ENCODE data around the gene CA5A. TPM values are rescaled to one million over a fixed set of nuclear protein-coding genes. Genes with fewer than 3 reads are reported as not detected.

The CA5A gene
- total RNA-seq, 1 donor from 2014 or later: 0.06 TPM

- intact Hi-C loops (cut with DNase I): no loop called here
- Histone ChIP-seq H3K27me3 (ENCODE audit: low read depth) (peaks cover under 1% of the 10 kb centered on the region), H3K9me3 (no peaks in the 10 kb centered on the region), H3K4me1 (peaks cover 38% of the 10 kb centered on the region), H3K36me3 (no peaks in the 10 kb centered on the region), H3K27ac (peak overlapping the region; percentile 80), H3K4me3 (no peak overlapping the region)
- TF ChIP-seq, protein P1, sequence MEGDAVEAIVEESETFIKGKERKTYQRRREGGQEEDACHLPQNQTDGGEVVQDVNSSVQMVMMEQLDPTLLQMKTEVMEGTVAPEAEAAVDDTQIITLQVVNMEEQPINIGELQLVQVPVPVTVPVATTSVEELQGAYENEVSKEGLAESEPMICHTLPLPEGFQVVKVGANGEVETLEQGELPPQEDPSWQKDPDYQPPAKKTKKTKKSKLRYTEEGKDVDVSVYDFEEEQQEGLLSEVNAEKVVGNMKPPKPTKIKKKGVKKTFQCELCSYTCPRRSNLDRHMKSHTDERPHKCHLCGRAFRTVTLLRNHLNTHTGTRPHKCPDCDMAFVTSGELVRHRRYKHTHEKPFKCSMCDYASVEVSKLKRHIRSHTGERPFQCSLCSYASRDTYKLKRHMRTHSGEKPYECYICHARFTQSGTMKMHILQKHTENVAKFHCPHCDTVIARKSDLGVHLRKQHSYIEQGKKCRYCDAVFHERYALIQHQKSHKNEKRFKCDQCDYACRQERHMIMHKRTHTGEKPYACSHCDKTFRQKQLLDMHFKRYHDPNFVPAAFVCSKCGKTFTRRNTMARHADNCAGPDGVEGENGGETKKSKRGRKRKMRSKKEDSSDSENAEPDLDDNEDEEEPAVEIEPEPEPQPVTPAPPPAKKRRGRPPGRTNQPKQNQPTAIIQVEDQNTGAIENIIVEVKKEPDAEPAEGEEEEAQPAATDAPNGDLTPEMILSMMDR (IDR thresholded peaks at IDR 0.05): no peak
- no peak for ATAC-seq
- DNase-seq: no peak
These were observed 79.5 kb downstream of the CA5A start for GRCh38 chr16:87856791-87857228.

GRCh38 chr16:87855852-87856715 is 80.2 kb downstream of the CA5A start:
- intact Hi-C loops (cut with DNase I): no loop called here
- H3K4me3 ChIP-seq: peak overlapping the region; percentile 23

GRCh38 chr16:87854907-87855683 is 81.2 kb downstream of the CA5A start:
- ATAC-seq (no peak), DNase-seq (no peak)
- intact Hi-C loops (cut with DNase I): no loop called here
- Histone ChIP-seq H3K36me3 (peaks cover 12% of the 10 kb centered on the region), H3K9me3 (no peaks in the 10 kb centered on the region), H3K4me3 (peak overlapping the region; percentile 23), H3K27ac (peak overlapping the region; percentile 80), H3K27me3 (ENCODE audit: low read depth) (peaks cover 5% of the 10 kb centered on the region), H3K4me1 (peaks cover 45% of the 10 kb centered on the region)
- TF ChIP-seq, protein P1 (IDR thresholded peaks at IDR 0.05): no peak

More at GRCh38 chr16:87855852-87856715, 80.2 kb downstream of the CA5A start:
- no peaks in the 10 kb centered on the region for H3K9me3 ChIP-seq
- DNase-seq (peak; percentile 82), ATAC-seq (peak; percentile 22 to 56)
- peaks cover 38% of the 10 kb centered on the region for H3K4me1 ChIP-seq
- peaks cover 5% of the 10 kb centered on the region for H3K27me3 ChIP-seq (ENCODE audit: low read depth)
- TF ChIP-seq, protein P1 (IDR thresholded peaks at IDR 0.05): no peak
- H3K36me3 ChIP-seq: peaks cover 5% of the 10 kb centered on the region
- peak overlapping the region; percentile 80 for H3K27ac ChIP-seq

DNA sequence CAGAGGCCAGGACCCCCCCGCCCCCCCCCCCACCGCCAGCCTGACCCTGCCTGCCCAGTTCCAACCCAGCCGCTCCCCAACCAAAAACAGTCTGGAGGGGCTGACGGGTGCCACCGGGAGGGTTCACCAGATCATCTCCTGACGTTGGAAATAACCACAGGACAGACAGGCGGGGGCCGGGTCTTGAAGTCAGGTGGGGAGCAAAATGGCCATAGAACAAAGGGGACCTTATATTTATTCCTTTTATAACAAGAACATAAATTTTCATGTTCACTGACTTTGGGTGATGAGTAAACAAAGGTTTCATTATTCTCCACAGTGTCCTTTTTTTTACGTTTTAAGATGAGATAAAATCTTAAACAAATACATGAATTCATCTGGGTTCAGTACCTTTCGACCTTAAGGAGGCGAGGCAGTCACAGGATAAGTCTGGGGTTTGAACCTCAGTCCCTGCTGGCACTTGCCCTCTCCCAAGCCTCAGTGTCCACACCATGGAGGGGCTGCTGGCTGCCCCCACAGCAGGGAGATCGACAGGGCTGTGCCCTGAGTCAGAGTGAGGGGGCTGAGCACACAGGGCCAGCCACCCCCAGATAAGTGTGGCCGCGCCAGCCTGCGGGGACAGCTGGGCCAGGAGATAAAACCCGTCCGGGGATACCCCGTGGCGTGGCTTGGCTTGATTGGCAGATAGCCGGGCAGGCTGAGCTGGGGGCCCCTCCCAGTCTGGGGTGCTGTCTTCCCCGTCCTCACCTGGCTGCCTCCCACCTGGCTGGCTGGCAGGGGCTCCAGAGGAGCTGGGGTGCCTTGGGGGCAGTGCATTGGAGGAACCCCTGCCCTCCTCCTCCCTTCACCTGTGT is 82.0 kb downstream of the CA5A start:
- DNase-seq: no peak
- intact Hi-C loops (cut with DNase I): no loop called here
- Histone ChIP-seq H3K4me1 (peaks cover 53% of the 10 kb centered on the region), H3K27ac (peak overlapping the region; percentile 60), H3K9me3 (no peaks in the 10 kb centered on the region), H3K4me3 (peak overlapping the region; percentile 40), H3K27me3 (ENCODE audit: low read depth) (peaks cover 5% of the 10 kb centered on the region), H3K36me3 (peaks cover 12% of the 10 kb centered on the region)
- TF ChIP-seq, protein P1 (IDR thresholded peaks at IDR 0.05): no peak
- ATAC-seq: peak in 1 of 2 donors; percentile 1
